HS-27A (cell line): ENCODE data around the gene NIF3L1.
"Not testable (repeated sequence)": the region's sequence is repeated elsewhere in the genome, so short reads cannot be mapped to it uniquely, and the experiment has no call there.

Experiments used
- DNase-seq: peaks from one replicate; pipeline ENCODE4 v3.0.0-alpha.2; 2012; ENCODE audit warnings: low read depth, missing footprints

The NIF3L1 gene

GRCh38 chr2:200873560-200873959 lies 15.6 kb upstream of the NIF3L1 start:
- no peak for DNase-seq

GRCh38 chr2:200877443-200877842 lies 11.7 kb upstream of the NIF3L1 start:
- no peak for DNase-seq

- DNase-seq, result no peak
These were observed 10.8 kb upstream of the NIF3L1 start for GRCh38 chr2:200878289-200878880.

- not testable (repeated sequence) for DNase-seq
These were observed 7.4 kb upstream of the NIF3L1 start for GRCh38 chr2:200881715-200882249.

GRCh38 chr2:200899482-200899881 lies 10.3 kb downstream of the NIF3L1 start:
- DNase-seq, result no peak

- DNase-seq, result peak; percentile 63
These were observed 12.4 kb downstream of the NIF3L1 start for GRCh38 chr2:200901459-200902072.

- DNase-seq, result no peak
These were observed 16.6 kb downstream of the NIF3L1 start for GRCh38 chr2:200905618-200906296.

GRCh38 chr2:200909958-200910357 lies 20.8 kb downstream of the NIF3L1 start:
- no peak for DNase-seq

GRCh38 chr2:200913654-200914053 lies 24.5 kb downstream of the NIF3L1 start:
- DNase-seq, result peak; percentile 36

GRCh38 chr2:200922439-200922838 lies 33.3 kb downstream of the NIF3L1 start:
- no peak for DNase-seq

GRCh38 chr2:200929334-200930249 lies 40.4 kb downstream of the NIF3L1 start:
- DNase-seq, result no peak

GRCh38 chr2:200930947-200931626 lies 41.9 kb downstream of the NIF3L1 start:
- DNase-seq, result no peak

- DNase-seq, result no peak
These were observed 50.7 kb downstream of the NIF3L1 start for GRCh38 chr2:200939832-200940231.

GRCh38 chr2:200943527-200944105 lies 54.4 kb downstream of the NIF3L1 start:
- no peak for DNase-seq

- DNase-seq, result peak; percentile 94
These were observed 55.6 kb downstream of the NIF3L1 start for GRCh38 chr2:200944467-200945394.

- no peak for DNase-seq
These were observed 56.2 kb downstream of the NIF3L1 start for GRCh38 chr2:200945395-200945729.

GRCh38 chr2:200950378-200950777 lies 61.2 kb downstream of the NIF3L1 start:
- DNase-seq, result no peak
